Adrenal gland (tissue), 5 donors: Measurements from ENCODE around the gene SLC37A1.

ENCODE experiments used
- POLR2A ChIP-seq, 2 donors: fragments of 450-650 bp; IDR thresholded peaks; one replicate each; pipeline ENCODE4 v1.6.1; 2017; ENCODE audit warnings: antibody characterized with exemption in 2 of 2, mild to moderate bottlenecking in 2 of 2, moderate library complexity in 1 of 2
- TF ChIP-seq, protein P1 (sequence below), 6 experiments: fragments of 450-650 bp in 4 of 6; fragments of 200-600 bp in 2 of 6; sonication (generic) in 1 of 6; IDR thresholded peaks; 1 replicate in 5 of 6; 2 replicates in 1 of 6; pipeline versions ENCODE4 v1.5.1 to v1.8.0; 2016 to 2021; ENCODE audit warnings: antibody characterized with exemption in 6 of 6, mild to moderate bottlenecking in 2 of 6, moderate library complexity in 1 of 6
- donor health status: DM: no; HTN: no; CAD: no.

DNA sequence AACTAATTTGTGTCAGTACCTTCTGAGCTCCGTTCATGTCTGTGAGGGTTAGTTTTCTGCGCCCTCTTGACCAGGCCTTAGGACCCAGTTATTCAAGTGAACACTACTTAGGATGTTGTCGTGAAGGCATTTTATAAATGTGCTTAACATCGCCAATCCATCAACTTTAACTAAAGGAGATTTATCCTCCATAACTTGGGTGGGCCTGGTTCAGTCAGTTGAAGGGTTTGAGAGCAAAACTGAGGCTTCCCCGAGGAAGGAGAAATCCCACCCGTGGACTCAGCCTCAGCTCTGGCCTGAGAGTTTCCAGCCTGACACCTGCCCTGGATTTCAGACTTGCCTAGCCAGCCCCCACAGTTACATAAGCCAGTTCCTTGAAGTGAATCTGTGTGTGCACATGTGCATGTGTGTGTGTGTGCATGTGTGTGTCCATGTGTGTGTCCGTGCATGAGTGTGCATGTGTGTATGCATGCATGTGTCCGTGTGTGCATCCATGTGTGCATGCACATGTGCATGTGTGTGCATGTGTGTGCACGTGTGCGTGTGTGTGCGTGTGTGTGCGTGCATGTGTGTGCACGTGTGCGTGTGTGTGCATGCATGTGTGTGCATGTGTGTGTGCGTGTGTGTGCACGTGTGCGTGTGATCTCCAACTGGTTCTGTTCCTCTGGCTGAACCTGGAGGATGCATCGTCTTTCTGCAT is 77.7 kb downstream of the SLC37A1 start:
- TF ChIP-seq, protein P1, sequence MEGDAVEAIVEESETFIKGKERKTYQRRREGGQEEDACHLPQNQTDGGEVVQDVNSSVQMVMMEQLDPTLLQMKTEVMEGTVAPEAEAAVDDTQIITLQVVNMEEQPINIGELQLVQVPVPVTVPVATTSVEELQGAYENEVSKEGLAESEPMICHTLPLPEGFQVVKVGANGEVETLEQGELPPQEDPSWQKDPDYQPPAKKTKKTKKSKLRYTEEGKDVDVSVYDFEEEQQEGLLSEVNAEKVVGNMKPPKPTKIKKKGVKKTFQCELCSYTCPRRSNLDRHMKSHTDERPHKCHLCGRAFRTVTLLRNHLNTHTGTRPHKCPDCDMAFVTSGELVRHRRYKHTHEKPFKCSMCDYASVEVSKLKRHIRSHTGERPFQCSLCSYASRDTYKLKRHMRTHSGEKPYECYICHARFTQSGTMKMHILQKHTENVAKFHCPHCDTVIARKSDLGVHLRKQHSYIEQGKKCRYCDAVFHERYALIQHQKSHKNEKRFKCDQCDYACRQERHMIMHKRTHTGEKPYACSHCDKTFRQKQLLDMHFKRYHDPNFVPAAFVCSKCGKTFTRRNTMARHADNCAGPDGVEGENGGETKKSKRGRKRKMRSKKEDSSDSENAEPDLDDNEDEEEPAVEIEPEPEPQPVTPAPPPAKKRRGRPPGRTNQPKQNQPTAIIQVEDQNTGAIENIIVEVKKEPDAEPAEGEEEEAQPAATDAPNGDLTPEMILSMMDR (IDR thresholded peaks at IDR 0.05) = no peak
- no peak for TF ChIP-seq POLR2A (IDR thresholded peaks at IDR 0.05)
